Activated T-cell treated with anti-CD3 and anti-CD28 coated beads, Interleukin-2, amount 50 U/mL, for 24 hours (primary cell): ENCODE results near the gene PYCR2.
"Not testable (repeated sequence)": the region's sequence is repeated elsewhere in the genome, so short reads cannot be mapped to it uniquely, and the experiment has no call there.

ENCODE experiments used
- DNase-seq: peaks from one replicate; pipeline ENCODE4 v3.0.0-alpha.2; 2020
- H3K27ac Mint-ChIP-seq: 2 replicates; pipeline ENCODE4 v1.8.0; 2020; ENCODE audit warnings: mild to moderate bottlenecking, mixed read lengths
- H3K27me3 Mint-ChIP-seq: 2 replicates; pipeline ENCODE4 v1.8.0; 2020; ENCODE audit warnings: mixed read lengths
- H3K36me3 Mint-ChIP-seq: 2 replicates; pipeline ENCODE4 v1.8.0; 2020; ENCODE audit warnings: low read depth, mixed read lengths
- H3K4me1 Mint-ChIP-seq: 2 replicates; pipeline ENCODE4 v1.8.0; 2020; ENCODE audit warnings: low read depth, mixed read lengths
- H3K4me3 Mint-ChIP-seq: 2 replicates; pipeline ENCODE4 v1.8.0; 2020; ENCODE audit warnings: mild to moderate bottlenecking, moderate library complexity, mixed read lengths
- H3K9me3 Mint-ChIP-seq: 2 replicates; pipeline ENCODE4 v1.8.0; 2020; ENCODE audit warnings: mixed read lengths

Gene PYCR2

GRCh38 chr1:225936523-225936922 lies 12.5 kb upstream of the PYCR2 start:
- H3K36me3 Mint-ChIP-seq, result no peaks in the 10 kb centered on the region
- peaks cover 2% of the 10 kb centered on the region for H3K4me1 Mint-ChIP-seq
- DNase-seq, result no peak
- H3K27me3 Mint-ChIP-seq, result peaks cover 5% of the 10 kb centered on the region
- H3K27ac Mint-ChIP-seq, result no peak overlapping the region
- H3K4me3 Mint-ChIP-seq, result no peak overlapping the region
- no peaks in the 10 kb centered on the region for H3K9me3 Mint-ChIP-seq

- not testable (repeated sequence) for H3K9me3 Mint-ChIP-seq, DNase-seq, H3K27me3 Mint-ChIP-seq, H3K4me3 Mint-ChIP-seq, H3K27ac Mint-ChIP-seq, H3K36me3 Mint-ChIP-seq, H3K4me1 Mint-ChIP-seq
Observed at GRCh38 chr1:225936086-225936485, 12.0 kb upstream of the PYCR2 start.

GRCh38 chr1:225934711-225935110 lies 10.7 kb upstream of the PYCR2 start:
- Mint-ChIP-seq H3K36me3 (no peaks in the 10 kb centered on the region), H3K4me1 (no peaks in the 10 kb centered on the region), H3K9me3 (no peaks in the 10 kb centered on the region), H3K4me3 (no peak overlapping the region), H3K27ac (no peak overlapping the region), H3K27me3 (no peaks in the 10 kb centered on the region)
- no peak for DNase-seq

- Mint-ChIP-seq H3K27me3 (no peaks in the 10 kb centered on the region), H3K4me3 (no peak overlapping the region)
- DNase-seq, result no peak
Observed at GRCh38 chr1:225933072-225933471, 9.0 kb upstream of the PYCR2 start.

GRCh38 chr1:225931270-225932136 lies 7.5 kb upstream of the PYCR2 start:
- H3K4me3 Mint-ChIP-seq, result no peak overlapping the region
- no peak overlapping the region for H3K27ac Mint-ChIP-seq
- no peaks in the 10 kb centered on the region for H3K27me3 Mint-ChIP-seq

More at GRCh38 chr1:225933072-225933471, 9.0 kb upstream of the PYCR2 start:
- no peak overlapping the region for H3K27ac Mint-ChIP-seq
- H3K4me1 Mint-ChIP-seq, result peaks cover 13% of the 10 kb centered on the region
- no peaks in the 10 kb centered on the region for H3K36me3 Mint-ChIP-seq
- no peaks in the 10 kb centered on the region for H3K9me3 Mint-ChIP-seq

GRCh38 chr1:225930566-225930965 lies 6.5 kb upstream of the PYCR2 start:
- DNase-seq, result no peak
- Mint-ChIP-seq H3K27me3 (no peaks in the 10 kb centered on the region), H3K27ac (no peak overlapping the region), H3K4me1 (peaks cover 22% of the 10 kb centered on the region), H3K36me3 (no peaks in the 10 kb centered on the region), H3K9me3 (no peaks in the 10 kb centered on the region), H3K4me3 (no peak overlapping the region)

More at GRCh38 chr1:225931270-225932136, 7.5 kb upstream of the PYCR2 start:
- Mint-ChIP-seq H3K9me3 (no peaks in the 10 kb centered on the region), H3K36me3 (no peaks in the 10 kb centered on the region), H3K4me1 (peaks cover 21% of the 10 kb centered on the region)
- no peak for DNase-seq

- not testable (repeated sequence) for H3K36me3 Mint-ChIP-seq, H3K9me3 Mint-ChIP-seq, DNase-seq, H3K4me3 Mint-ChIP-seq, H3K27me3 Mint-ChIP-seq
- peak overlapping the region; percentile 86 for H3K27ac Mint-ChIP-seq
- H3K4me1 Mint-ChIP-seq, result peaks cover 25% of the 10 kb centered on the region
Observed at GRCh38 chr1:225929462-225929861, 5.4 kb upstream of the PYCR2 start.

DNA sequence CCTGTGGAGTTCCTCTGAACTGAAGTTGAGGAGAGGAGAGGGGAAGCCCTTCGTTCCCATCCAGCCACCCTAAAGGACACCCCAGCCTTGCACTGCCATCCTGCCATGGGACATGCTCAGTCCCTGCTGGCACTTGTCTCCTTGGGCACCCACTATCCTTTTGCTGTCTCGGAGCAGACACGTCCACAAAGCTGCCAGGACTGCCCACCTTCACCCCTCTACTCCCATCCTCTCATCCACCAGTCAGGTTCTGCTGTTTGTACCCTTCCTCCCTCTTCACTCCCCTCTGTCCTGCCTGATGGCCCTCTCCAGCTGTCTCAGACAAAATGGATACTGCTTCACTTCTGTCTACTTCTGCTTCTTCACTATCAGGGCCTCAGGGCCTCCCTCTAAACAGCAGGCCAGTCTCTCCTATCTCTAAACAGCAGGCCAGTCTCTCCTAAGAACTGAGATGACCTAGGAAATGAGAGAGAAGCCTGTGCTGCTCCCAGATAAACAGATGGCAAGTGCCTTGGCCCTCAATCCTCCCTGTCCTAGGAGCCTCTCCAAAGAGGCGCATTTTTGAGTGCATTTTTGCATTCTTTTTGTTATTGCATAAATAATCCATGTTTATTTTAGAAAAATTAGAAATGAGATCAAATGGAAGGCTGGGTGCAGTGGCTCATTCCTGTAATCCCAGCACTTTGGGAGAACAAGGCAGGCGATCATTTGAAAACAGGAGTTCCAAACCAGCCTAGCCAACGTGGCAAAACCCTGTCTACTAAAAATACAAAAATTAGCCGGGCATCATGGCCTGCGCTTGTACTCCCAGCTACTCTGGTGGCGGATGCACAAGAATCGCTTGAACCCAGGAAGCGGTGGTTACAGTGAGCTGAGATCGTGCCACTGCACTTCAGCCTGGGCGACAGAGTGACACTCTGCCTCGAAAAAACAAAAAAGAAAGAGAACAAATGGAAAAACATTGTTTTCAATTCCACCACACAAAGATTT lies 4.4 kb upstream of the PYCR2 start:
- H3K4me1 Mint-ChIP-seq, result peaks cover 26% of the 10 kb centered on the region

GRCh38 chr1:225926551-225927113 lies 2.6 kb upstream of the PYCR2 start:
- Mint-ChIP-seq H3K4me3 (no peak overlapping the region), H3K4me1 (peaks cover 41% of the 10 kb centered on the region), H3K36me3 (peaks cover 21% of the 10 kb centered on the region), H3K27me3 (no peaks in the 10 kb centered on the region), H3K27ac (no peak overlapping the region), H3K9me3 (no peaks in the 10 kb centered on the region)
- DNase-seq, result no peak

More for the DNA sequence above, 4.4 kb upstream of the PYCR2 start:
- H3K4me3 Mint-ChIP-seq, result no peak overlapping the region
- H3K27me3 Mint-ChIP-seq, result no peaks in the 10 kb centered on the region
- no peaks in the 10 kb centered on the region for H3K9me3 Mint-ChIP-seq
- peaks cover 6% of the 10 kb centered on the region for H3K36me3 Mint-ChIP-seq
- H3K27ac Mint-ChIP-seq, result peak overlapping the region; percentile 89
- peak; percentile 45 for DNase-seq

DNA sequence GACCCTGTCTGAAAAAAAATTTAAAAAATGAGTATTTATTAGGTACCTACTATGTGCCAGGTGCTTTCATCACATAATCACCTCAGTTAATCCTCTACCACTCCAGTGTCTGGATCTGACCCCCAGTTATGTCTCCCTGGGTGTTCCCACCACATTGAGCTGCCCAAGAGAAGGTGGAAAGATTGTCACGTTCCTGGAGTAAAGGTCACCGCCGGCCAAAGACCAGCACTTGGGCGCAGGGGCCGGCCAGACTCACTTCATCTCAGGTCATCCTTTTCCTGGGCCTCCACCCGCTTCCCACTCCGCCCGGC lies 714 bp downstream of the PYCR2 start:
- H3K27ac Mint-ChIP-seq, result peak overlapping the region; percentile 97
- no peaks in the 10 kb centered on the region for H3K27me3 Mint-ChIP-seq
- no peaks in the 10 kb centered on the region for H3K9me3 Mint-ChIP-seq
- H3K36me3 Mint-ChIP-seq, result peaks cover 54% of the 10 kb centered on the region
- H3K4me3 Mint-ChIP-seq, result peak overlapping the region; percentile 96
- H3K4me1 Mint-ChIP-seq, result peaks cover 58% of the 10 kb centered on the region
- DNase-seq, result no peak

DNA sequence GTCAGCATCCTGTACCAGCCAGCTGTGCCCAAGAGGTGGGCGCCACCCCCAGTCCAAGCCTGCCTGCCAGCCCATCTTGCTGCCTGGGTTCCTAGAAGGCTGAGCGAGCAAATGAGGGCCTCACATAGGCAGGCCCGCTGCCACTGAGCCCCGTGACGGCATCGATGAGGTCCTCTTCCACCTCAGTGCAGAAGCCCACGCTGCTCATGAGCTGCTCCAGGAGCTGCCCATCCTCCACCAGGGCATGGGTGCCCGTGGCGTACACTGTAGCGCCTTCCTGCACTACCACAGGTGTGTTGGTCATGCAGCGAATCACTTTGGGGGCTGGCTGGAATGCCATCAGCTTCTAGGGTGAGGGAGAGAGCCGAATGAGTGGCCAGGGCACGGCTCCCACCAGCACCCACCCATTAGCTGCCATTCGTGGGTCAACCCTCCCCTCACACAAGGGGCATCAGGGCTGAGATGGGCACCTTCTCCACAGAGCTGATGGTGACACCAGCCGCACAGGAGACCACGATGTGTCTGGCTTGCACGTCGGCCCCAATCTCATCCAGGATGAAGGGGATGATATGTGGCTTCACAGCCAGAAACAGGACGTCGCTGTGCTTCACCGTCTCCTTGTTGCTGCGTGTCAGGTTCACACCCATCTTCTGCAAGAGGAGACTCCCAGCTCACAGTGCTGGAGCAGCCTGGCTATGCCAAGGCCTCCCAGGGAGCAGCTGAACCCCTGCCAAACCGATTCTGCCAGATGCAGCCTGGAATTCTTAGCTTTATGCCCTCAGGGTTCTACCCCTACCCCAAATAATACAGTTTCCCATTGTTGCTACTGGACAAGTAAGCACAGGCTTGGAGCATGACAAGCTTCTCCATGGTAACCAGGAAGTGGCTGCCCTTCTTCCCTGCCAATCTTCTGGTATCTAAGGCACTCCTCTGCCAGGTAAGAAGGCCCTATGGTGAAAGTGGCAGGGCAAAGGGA lies 2.0 kb downstream of the PYCR2 start:
- Mint-ChIP-seq H3K27me3 (no peaks in the 10 kb centered on the region), H3K27ac (peak overlapping the region; percentile 97), H3K9me3 (no peaks in the 10 kb centered on the region), H3K4me3 (peak overlapping the region; percentile 96), H3K36me3 (peaks cover 67% of the 10 kb centered on the region), H3K4me1 (peaks cover 62% of the 10 kb centered on the region)
- DNase-seq, result no peak

DNA sequence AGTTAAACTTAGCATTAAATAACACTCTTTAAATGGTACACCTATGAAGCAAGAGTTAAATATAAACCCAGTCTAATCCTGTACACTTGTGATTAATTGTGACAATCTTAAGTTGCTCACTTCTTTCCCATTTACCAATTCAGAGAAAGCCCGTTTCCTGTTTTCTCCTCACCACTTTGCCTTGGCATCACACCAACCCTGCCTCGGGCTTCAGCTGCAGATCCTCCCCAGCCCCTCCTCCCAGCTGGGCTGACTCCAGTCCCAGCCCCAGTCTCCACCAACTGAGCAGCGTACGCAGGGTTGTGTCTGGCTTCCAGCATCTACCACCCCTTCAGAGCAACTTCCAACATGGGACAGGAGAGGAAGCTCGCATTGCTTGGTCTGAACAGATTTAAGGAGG lies 4.1 kb downstream of the PYCR2 start:
- Mint-ChIP-seq H3K4me1 (peaks cover 52% of the 10 kb centered on the region), H3K27me3 (no peaks in the 10 kb centered on the region), H3K4me3 (no peak overlapping the region), H3K9me3 (no peaks in the 10 kb centered on the region), H3K27ac (peak overlapping the region; percentile 74), H3K36me3 (peaks cover 86% of the 10 kb centered on the region)
- DNase-seq, result no peak

DNA sequence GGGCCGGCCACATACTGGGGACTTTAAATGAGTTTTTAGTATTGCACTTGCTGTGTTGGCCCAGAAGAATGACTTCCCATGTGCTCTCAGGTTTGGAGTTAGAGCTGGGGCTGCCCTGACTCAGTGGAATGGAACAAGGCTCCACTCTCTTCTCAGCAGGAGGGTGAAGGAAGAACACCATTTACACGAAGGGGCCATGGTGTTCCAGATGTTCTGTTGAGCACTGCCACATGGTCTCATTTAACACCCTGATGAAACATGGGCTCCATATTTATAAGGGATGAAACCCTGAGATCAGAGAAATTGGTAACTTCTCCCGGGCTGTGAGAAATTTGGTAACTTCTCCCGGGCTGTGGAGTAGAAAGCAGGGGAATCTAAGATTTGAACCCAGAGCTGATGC lies 5.8 kb downstream of the PYCR2 start:
- peaks cover 49% of the 10 kb centered on the region for H3K4me1 Mint-ChIP-seq
- H3K9me3 Mint-ChIP-seq, result no peaks in the 10 kb centered on the region
- no peak for DNase-seq
- no peak overlapping the region for H3K27ac Mint-ChIP-seq
- peaks cover 79% of the 10 kb centered on the region for H3K36me3 Mint-ChIP-seq
- no peak overlapping the region for H3K4me3 Mint-ChIP-seq
- no peaks in the 10 kb centered on the region for H3K27me3 Mint-ChIP-seq

DNA sequence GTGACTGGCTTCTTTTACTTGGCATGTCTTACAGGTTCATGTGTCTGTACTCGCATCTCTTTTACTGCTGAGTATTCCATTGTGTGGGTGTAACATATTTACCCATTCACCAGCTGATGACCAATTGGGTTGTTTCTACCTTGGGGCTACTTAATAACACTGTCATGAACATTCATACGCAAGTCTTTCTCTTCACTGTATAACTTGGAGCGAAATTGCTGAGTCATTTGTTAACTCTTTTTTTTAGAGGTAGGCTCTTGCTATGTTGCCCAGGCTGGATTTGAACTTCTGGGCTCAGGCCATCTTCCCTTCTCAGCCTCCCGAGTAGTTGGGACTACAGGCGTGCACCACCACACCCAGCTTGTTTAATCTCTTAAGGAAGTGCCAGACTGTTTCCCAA lies 6.5 kb downstream of the PYCR2 start:
- peaks cover 78% of the 10 kb centered on the region for H3K36me3 Mint-ChIP-seq
- no peaks in the 10 kb centered on the region for H3K27me3 Mint-ChIP-seq
- peaks cover 45% of the 10 kb centered on the region for H3K4me1 Mint-ChIP-seq
- peak overlapping the region; percentile 1 for H3K27ac Mint-ChIP-seq
- DNase-seq, result no peak
- no peak overlapping the region for H3K4me3 Mint-ChIP-seq
- H3K9me3 Mint-ChIP-seq, result no peaks in the 10 kb centered on the region
